NCI-H1436 treated with DMSO at 0.1 percent for 48 hours (cell line): ENCODE results near the gene DHX57.
"Not testable (repeated sequence)": the region's sequence is repeated elsewhere in the genome, so short reads cannot be mapped to it uniquely, and the experiment has no call there.

Source experiments
- DNase-seq: peaks from one replicate; lab custom pipeline; 2025; lab: John Stamatoyannopoulos, UW

Gene DHX57

GRCh38 chr2:38797250-38797676, 78.5 kb downstream of the DHX57 start:
- DNase-seq, result no peak

- not testable (repeated sequence) for DNase-seq
These were observed 80.7 kb downstream of the DHX57 start for GRCh38 chr2:38795016-38795415.

- DNase-seq, result no peak
These were observed 81.3 kb downstream of the DHX57 start for GRCh38 chr2:38794235-38794946.

GRCh38 chr2:38793511-38793910, 82.2 kb downstream of the DHX57 start:
- DNase-seq, result no peak

- no peak for DNase-seq
These were observed 83.0 kb downstream of the DHX57 start for GRCh38 chr2:38792751-38793150.

GRCh38 chr2:38792321-38792720, 83.4 kb downstream of the DHX57 start:
- DNase-seq, result not testable (repeated sequence)

GRCh38 chr2:38791744-38792143, 84.0 kb downstream of the DHX57 start:
- DNase-seq, result no peak

- no peak for DNase-seq
These were observed 86.0 kb downstream of the DHX57 start for GRCh38 chr2:38789691-38790090.

GRCh38 chr2:38788306-38788705, 87.4 kb downstream of the DHX57 start:
- DNase-seq, result no peak

GRCh38 chr2:38783586-38783985, 92.1 kb downstream of the DHX57 start:
- DNase-seq, result no peak

GRCh38 chr2:38778687-38779082, 97.0 kb downstream of the DHX57 start:
- DNase-seq, result no peak

GRCh38 chr2:38776531-38776930, 99.2 kb downstream of the DHX57 start:
- no peak for DNase-seq

- no peak for DNase-seq
These were observed 99.9 kb downstream of the DHX57 start for GRCh38 chr2:38775921-38776225.

- DNase-seq, result no peak
These were observed 100.4 kb downstream of the DHX57 start for GRCh38 chr2:38775097-38775920.

GRCh38 chr2:38771632-38772031, 104.1 kb downstream of the DHX57 start:
- DNase-seq, result no peak

- no peak for DNase-seq
These were observed 110.2 kb downstream of the DHX57 start for GRCh38 chr2:38765551-38765950.

GRCh38 chr2:38765149-38765548, 110.6 kb downstream of the DHX57 start:
- DNase-seq, result no peak

- no peak for DNase-seq
These were observed 112.0 kb downstream of the DHX57 start for GRCh38 chr2:38763728-38764127.

GRCh38 chr2:38763228-38763627, 112.5 kb downstream of the DHX57 start:
- no peak for DNase-seq

GRCh38 chr2:38755891-38756290, 119.8 kb downstream of the DHX57 start:
- not testable (repeated sequence) for DNase-seq

- DNase-seq, result no peak
These were observed 121.2 kb downstream of the DHX57 start for GRCh38 chr2:38754506-38754905.

- DNase-seq, result no peak
These were observed 121.7 kb downstream of the DHX57 start for GRCh38 chr2:38754049-38754448.

- DNase-seq, result no peak
These were observed 123.9 kb downstream of the DHX57 start for GRCh38 chr2:38751596-38752410.
